GM12892 (cell line): Measurements from ENCODE around the gene ITGB2.
A peak's percentile ranks its signal among the peaks of the same experiment; 100 is the strongest.
"Not testable (repeated sequence)": the region's sequence is repeated elsewhere in the genome, so short reads cannot be mapped to it uniquely, and the experiment has no call there.

Experiments used
- DNase-seq: peaks from one replicate; pipeline ENCODE4 v3.0.0; 2011; ENCODE audit not compliant: insufficient read length
- FAIRE-seq: peaks from 2 replicates; lab custom pipeline; 2011; peaks lifted over from hg19 to GRCh38; lab: Jason Lieb, UNC
- POLR2A ChIP-seq: IDR thresholded peaks from 2 replicates; pipeline ENCODE4 v1.6.1; 2011; ENCODE audit warnings: low read depth, low read length, control low read depth
- POLR2AphosphoS5 ChIP-seq: IDR thresholded peaks from 2 replicates; pipeline ENCODE4 v1.6.1; 2011; ENCODE audit warnings: low read depth, low read length, control low read depth
- TAF1 ChIP-seq: IDR thresholded peaks from 2 replicates; pipeline ENCODE4 v1.6.1; 2011; ENCODE audit warnings: low read depth, mild to moderate bottlenecking, control low read depth, low read length, borderline replicate concordance

The ITGB2 gene

DNA sequence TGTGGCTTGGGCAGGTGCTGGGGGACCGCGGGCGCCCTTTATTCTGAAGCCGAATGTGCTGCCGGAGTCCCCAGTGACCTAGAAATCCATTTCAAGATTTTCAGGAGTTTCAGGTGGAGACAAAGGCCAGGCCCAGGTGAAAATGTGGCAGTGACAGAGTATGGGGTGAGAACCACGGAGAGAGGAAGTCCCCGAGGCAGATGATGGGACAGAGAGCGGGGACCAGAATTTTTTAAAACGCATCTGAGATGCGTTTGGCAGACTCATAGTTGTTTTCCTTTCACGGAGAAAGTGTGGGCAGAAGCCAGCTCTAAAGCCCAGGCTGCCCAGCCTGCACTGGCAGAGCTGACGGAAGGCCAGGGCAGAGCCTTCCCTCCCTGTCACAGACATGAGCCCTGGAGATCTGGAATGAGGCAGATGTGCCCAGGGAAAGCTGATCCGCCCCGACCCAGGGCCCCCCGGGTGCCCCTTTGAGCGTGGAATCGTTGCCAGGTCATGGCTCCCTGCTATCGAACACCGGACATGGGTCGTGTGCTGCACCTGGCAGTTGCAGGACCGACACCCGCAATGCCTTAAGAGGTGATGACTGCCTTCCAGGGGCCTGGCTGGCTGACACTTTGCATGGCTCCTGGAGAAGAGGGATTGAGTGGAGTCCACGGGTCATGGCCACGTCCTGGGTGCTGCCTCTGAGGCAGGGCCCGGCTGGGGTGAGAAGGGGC, 12.7 kb upstream of the ITGB2 start:
- FAIRE-seq (no peak), DNase-seq (no peak)
- TF ChIP-seq POLR2AphosphoS5 = no peak
- no peak for TF ChIP-seq POLR2A
- TF ChIP-seq TAF1 = no peak

DNA sequence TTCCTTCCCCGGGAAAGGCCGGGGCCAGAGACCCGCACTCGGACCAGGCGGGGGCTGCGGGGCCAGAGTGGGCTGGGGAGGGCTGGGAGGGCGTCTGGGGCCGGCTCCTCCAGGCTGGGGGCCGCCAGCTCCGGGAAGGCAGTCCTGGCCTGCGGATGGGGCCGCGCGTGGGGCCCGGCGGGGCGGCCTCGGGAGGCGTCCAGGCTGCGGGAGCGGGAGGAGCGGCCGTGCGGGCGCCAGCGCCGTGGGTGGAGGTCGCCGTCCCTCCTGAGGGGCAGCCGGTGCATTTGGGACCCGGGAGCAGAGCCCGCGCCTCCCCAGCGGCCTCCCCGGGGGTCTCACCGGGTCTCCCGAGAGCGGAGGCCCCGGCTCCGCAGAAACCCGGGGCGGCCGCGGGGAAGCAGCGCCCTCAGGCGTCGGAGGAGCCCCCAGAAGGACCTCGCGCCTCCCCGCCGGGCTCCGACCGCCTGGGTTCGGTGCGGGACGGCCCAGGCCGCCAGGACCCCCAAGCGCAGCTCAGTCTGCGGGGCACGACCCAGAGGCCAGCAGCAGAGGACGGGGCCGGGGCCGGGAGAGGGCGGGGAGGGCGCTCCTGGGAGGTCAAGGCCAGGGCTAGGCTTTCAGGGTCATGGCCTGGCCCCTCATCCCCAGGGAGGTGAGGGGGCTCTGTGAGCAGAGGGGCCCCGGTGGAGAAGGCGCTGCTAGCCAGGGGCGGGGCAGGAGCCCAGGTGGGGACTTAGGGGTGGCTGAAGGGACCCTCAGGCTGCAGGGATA, 11.9 kb upstream of the ITGB2 start:
- TF ChIP-seq POLR2AphosphoS5 = no peak
- TF ChIP-seq POLR2A = no peak
- TF ChIP-seq TAF1 = no peak
- FAIRE-seq (peak; percentile 77), DNase-seq (peak; percentile 73)

DNA sequence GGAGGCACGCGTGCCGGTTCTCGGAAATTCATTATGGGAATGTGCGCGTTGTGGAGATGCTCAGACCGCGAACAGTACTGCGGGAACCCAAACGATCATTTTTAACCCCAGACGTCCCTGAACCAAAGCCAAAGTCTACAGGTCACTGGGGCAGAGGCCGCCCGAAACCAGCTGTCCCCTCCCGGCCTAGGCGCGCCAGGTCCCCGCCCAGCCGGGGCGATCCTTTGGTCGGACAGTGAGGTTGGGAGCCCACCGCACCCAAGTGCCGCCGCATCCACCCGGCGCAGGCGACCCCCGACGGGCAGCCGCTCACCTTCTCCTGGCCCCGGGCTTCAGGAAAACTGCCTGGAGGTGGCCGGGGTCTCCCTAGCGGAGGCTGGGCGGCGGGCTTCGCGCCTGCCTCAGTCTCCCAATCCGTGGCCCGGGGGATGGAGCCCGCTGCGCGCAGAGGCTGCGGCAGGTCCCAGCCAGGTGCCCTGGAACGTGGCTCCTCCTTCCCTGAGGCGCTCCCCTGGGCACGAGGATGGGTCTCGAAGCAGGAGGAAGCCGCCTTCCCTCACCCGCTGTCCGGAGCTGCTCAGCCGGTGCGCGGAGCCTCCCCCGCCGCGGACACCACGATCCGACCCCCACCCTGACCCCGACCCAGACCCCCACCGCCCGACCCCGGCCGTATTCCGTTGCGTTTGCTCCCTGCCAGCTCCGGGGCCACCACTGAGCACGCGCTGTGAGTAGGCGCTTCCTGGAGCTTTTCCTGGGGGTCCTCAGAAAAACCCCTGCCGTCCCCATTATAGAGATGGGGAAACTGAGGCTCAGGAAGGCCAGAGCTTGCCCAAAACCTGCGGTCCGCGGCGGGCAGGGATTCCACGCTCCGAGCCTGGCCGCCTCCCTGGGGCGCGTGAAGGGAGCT, 11.1 kb upstream of the ITGB2 start:
- DNase-seq (no peak), FAIRE-seq (peak; percentile 87)
- TF ChIP-seq POLR2A (no peak), TAF1 (no peak), POLR2AphosphoS5 (no peak)

DNA sequence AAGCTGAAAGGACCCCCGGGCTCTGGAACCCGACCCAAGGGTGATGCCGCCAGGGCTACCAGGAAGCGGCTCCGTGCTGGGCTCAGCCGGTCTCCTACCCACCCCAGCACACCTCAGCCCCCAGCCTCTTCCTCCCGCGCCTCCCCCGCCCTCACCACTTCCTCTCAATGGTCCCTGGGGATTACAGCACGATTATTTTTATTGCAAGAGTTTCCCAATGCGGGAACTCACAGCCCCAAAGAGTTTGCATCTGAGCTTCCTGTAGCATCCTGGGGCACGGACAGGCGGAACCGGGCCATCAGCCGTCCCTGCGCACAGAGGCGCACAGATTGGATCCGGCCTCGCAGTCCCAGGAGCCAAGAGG, 10.4 kb upstream of the ITGB2 start:
- TF ChIP-seq POLR2AphosphoS5 (no peak), POLR2A (peak; percentile 18; the same call in 1 of the 2 replicates)
- no peak for FAIRE-seq
- DNase-seq = no peak

DNA sequence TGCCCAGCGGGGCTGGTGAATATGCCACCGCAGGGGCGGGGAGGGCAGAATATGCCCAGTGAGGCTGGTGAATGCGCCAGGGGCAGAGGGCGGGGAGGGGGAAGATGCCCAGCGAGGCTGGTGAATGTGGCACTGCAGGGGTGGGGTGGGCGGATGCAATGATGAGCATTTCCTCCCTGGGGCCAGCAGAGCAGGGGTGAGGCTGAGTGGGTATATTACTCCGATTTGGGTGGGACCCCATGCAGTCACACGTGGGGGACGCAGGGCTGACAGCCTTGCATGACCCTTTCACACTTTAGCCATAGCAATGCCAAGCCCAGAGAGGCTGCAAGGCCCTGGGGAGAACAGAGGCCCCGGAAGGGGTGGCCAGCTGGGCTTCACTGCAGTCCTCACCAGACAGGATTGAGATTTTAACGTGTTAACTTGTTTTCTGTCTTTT, 9.9 kb upstream of the ITGB2 start:
- TF ChIP-seq POLR2AphosphoS5 (no peak), POLR2A (no peak), TAF1 (no peak)
- DNase-seq (no peak), FAIRE-seq (peak; percentile 82)

DNA sequence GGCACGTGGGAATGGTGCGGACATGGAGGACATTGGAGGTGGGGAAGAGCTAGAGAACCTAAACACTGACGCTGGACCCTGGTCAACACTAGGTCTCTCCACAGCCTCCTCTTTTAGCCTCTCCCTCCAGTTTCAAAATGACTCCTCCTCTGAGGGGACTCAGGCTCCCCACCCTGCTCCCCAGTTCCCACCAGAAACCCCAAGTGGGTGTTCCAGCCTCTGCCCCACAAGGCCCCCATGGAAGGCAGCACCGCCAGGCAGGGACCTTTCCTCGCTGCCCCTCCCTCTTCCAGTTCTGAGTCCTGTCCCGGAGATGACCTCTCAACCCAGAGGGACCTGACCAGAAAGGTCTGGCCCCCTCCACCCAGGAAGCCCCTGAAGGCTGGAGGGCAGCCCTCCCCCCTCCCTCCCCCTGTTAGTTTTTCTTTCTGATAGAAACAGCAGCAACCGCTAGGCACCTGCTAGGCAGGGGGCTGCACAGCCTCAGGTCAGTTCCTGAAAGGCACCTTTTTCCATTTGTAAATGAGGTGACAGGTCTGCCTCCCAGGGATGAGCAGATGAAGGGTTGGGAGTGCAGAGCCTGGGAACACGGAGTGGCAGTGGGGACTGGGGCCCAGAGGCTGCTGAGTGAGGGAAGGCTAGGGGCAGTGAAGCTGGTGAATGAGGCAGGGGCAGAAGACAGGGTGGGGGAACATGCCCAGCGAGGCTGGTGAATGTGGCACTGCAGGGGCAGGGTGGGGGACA, 9.3 kb upstream of the ITGB2 start:
- FAIRE-seq = no peak
- TF ChIP-seq POLR2A (no peak), TAF1 (no peak), POLR2AphosphoS5 (no peak)

GRCh38 chr21:44929242-44929798, 8.6 kb upstream of the ITGB2 start:
- peak; percentile 62 for FAIRE-seq
- TF ChIP-seq POLR2A = no peak
- no peak for TF ChIP-seq POLR2AphosphoS5
- no peak for TF ChIP-seq TAF1
- no peak for DNase-seq

More for the DNA sequence above, 9.3 kb upstream of the ITGB2 start:
- no peak for DNase-seq

DNA sequence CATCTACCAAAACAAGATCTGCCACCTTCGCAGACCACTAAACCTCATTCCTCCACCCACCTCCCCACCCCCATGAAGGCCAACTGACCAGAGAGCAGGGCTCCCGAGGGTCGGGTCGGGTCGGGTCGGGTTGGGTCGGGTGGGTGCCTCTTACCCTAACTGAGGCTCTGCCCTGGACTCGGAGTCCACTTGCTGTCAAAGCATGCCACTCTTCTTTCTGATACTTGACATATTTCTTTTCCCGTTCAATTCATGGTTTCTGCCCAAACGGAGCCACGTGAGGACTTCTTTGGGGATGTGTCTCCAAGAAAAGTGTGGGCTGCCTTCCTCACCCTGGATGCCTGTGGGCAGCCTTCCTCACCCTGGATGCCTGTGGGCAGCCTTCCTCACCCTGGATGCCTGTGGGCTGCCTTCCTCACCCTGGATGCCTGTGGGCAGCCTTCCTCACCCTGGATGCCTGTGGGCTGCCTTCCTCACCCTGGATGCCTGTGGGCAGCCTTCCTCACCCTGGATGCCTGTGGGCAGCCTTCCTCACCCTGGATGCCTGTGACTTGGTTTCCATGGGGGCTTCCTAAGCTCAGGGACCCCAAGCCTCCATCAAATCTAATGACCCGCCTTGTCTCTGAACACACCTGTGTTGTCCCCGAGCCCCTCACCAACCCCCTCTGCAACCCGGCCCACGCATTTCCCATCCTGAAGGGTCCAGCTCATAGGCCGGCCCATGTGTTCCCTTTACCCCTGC, 8.0 kb upstream of the ITGB2 start:
- peak; percentile 74 for FAIRE-seq
- not testable (repeated sequence) for DNase-seq

GRCh38 chr21:44927587-44928461, 7.1 kb upstream of the ITGB2 start:
- no peak for DNase-seq
- FAIRE-seq = peak; percentile 93

DNA sequence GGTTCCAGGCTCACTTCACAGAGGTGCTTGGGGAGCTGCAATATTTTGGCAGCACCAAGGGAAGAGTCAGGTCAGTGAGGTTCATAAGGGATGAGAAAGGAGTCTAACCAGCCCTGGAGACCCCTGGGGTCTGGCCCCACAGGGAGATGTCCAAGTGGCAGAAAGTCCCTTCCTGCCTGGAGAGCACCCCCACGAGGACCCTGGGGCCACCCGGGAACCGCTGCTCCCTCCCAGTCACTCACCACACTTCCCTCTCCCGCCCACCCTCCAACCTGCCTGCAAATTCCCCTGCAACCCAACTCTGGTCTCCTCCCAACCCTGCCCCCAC, 6.5 kb upstream of the ITGB2 start:
- no peak for FAIRE-seq

More at GRCh38 chr21:44927587-44928461, 7.1 kb upstream of the ITGB2 start:
- TF ChIP-seq POLR2AphosphoS5 (no peak), POLR2A (no peak; the same call in 1 of the 2 replicates), TAF1 (no peak; the same call in 1 of the 2 replicates)

More for the DNA sequence above, 6.5 kb upstream of the ITGB2 start:
- no peak for DNase-seq
- TF ChIP-seq TAF1 = no peak
- TF ChIP-seq POLR2A = no peak
- no peak for TF ChIP-seq POLR2AphosphoS5
